ENCODE measurements around the gene TCFL5. TPM values are rescaled to one million over a fixed set of nuclear protein-coding genes. Genes with fewer than 3 reads are reported as not detected.

Gene TCFL5
- total RNA-seq = 1 to 10 TPM; 2.1 to 9.6 (median 7.1) TPM

DNA sequence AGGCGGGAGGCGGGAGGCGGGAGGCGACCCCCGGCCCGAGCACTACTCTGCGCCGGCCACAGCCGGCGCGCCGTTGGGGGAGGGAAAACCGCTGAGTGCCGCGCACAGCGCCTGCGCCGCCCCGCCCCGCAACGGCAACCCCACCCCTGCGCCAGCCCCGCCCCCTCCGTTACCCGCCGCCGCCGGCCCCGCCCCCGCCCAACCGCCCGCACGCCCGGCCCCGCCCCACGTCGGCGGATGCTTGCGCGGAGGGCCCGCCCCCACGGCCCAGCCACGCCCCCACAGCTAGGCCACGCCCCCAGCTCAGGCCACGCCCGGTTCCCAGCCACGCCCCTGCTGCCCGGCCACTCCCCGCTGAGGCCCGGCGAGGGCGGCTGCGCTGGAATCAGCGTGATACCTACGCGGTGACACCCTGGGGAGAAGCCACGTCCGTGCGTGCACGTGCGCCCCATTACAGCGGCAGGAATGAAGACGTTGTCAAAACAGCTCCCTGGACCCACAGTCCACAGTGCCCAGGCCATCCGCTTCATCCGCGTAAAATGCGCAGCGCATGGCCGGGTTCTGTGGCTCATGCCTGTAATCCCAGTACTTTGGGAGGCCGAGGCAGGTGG lies at the start of gene TCFL5:
Gene TCFL5 (minus strand): TSS at position 97 of the 611 bp plus-strand sequence. CDS start 152 bp downstream, outside the sequence.
- peak; percentile 99 to 100 for ATAC-seq (ENCODE audit: low FRiP score in 2 of 2)
- 45% methylated on average over 14 of the region's 70 CpGs; no CpG with 5 or more reads in 1 of the 2 donors for WGBS, 2 donors
- DNase-seq = peak; percentile 94 to 99

DNA sequence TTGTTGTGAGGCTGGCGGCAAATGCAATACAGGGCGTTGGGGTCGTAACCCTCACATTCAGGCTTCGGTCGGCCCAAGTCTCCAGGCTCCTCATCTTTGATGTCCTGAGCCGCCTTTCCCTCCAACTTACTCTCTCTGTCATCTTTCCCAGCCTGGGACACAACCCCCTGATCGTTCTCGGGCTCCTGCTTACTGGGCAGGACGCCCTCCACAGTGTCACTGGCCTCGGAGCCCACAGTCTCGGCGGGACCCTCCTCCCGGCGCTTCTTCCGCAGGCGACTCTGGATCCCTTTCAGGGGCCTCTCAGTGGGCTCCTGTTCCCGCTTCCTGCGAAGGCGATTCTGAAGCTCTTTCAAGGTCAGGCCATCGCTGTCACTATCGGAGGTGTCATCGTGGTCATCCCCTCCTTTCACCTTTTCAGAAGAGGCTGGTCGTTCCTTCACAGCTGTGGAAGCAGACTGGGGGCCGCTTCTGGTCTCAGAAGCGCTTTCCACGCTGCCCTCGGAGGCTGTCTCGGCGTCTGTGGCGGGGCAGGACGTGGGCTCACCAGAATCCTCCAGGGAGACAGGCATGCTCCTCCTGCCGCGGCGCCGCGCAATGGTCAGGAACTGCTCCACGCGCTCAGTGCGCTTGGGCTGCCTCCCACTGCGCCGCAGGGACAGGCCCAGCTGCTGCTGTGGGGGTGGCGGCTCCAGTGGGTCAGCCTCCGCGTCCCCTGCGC lies 49.3 kb upstream of the TCFL5 start:
- Histone ChIP-seq H3K4me3 (no peak overlapping the region), H3K4me1 (peaks cover 20 to 37% (median 26%) of the 10 kb centered on the region in 4 donors), H3K27me3 (no peaks in the 10 kb centered on the region), H3K36me3 (peaks cover 47 to 82% (median 69%) of the 10 kb centered on the region in 4 donors), H3K9me3 (no peaks in the 10 kb centered on the region), H3K27ac (no peak overlapping the region)
- ATAC-seq (ENCODE audit: low FRiP score in 2 of 2) (no peak), DNase-seq (peak in 1 of 2 donors; percentile 13)
- TF ChIP-seq CTCF (IDR thresholded peaks at IDR 0.05) (no peak), POLR2AphosphoS5 (IDR thresholded peaks at IDR 0.05) (no peak), POLR2A (IDR thresholded peaks at IDR 0.05) (no peak), EP300 (IDR thresholded peaks at IDR 0.05) (no peak)
- WGBS, 2 donors = 96 to 97% methylated on average over 39 to 45 of the region's 45 CpGs

More for the DNA sequence above, at the start of gene TCFL5:
- H3K4me3 ChIP-seq = peak within 1 kb of the TSS in 3 of 4 donors; percentile 54 to 69 (median 59)
- H3K27ac ChIP-seq = peak within 1 kb of the TSS in 3 of 4 donors; percentile 40 to 49 (median 40)
- peak; percentile 13 to 51 for TF ChIP-seq POLR2AphosphoS5 (IDR thresholded peaks at IDR 0.05)
- no peak for TF ChIP-seq CTCF (IDR thresholded peaks at IDR 0.05)
- no peak for TF ChIP-seq EP300 (IDR thresholded peaks at IDR 0.05)
- TF ChIP-seq POLR2A (IDR thresholded peaks at IDR 0.05) = no peak
- peaks cover 0 to 5% (median 2%) of the 10 kb centered on the region in 4 donors for H3K36me3 ChIP-seq
- H3K9me3 ChIP-seq = no peaks in the 10 kb centered on the region
- H3K27me3 ChIP-seq = no peaks in the 10 kb centered on the region
- H3K4me1 ChIP-seq = peaks cover 14 to 23% (median 15%) of the 10 kb centered on the region in 4 donors

DNA sequence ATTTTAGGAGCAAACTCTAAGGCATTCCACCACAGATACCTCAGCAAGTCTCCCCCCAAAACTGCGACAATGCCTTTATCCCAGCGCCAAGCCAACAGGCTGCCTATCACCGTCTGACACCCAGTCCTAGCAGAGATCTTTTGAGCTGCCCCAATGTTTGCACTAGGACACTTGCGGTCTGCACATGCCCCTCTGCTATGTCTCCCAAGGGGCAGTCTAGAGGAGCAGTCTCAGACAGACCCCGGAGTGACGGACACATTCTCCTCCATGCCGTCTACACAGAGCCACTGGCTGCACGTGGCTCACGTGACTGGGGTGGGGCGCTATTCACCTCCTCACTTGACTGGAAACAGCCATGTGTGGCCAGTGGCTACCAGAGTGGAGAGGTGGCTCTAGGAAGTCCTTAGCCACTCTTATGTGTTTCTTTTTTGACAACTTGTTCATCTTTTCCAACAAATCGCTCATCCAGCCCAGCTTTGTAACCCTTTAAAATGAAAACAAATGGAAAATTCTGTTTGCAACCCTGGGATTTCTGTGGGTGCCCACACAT lies 48.7 kb upstream of the TCFL5 start:
- Histone ChIP-seq H3K4me3 (no peak overlapping the region), H3K36me3 (peaks cover 53 to 88% (median 75%) of the 10 kb centered on the region in 4 donors), H3K4me1 (peaks cover 14 to 30% (median 20%) of the 10 kb centered on the region in 4 donors), H3K9me3 (no peaks in the 10 kb centered on the region), H3K27me3 (no peaks in the 10 kb centered on the region), H3K27ac (no peak overlapping the region)
- 93 to 94% methylated on average over 11 of the region's 11 CpGs for WGBS, 2 donors
- TF ChIP-seq CTCF (IDR thresholded peaks at IDR 0.05) (no peak), EP300 (IDR thresholded peaks at IDR 0.05) (no peak), POLR2AphosphoS5 (IDR thresholded peaks at IDR 0.05) (no peak), POLR2A (IDR thresholded peaks at IDR 0.05) (no peak)
- ATAC-seq (ENCODE audit: low FRiP score in 2 of 2) = no peak
- DNase-seq = peak in 1 of 2 donors; percentile 15

- peaks cover 4 to 19% (median 11%) of the 10 kb centered on the region in 4 donors for H3K4me1 ChIP-seq
- no peak overlapping the region for H3K27ac ChIP-seq
- TF ChIP-seq CTCF (IDR thresholded peaks at IDR 0.05) (no peak), POLR2A (IDR thresholded peaks at IDR 0.05) (no peak), EP300 (IDR thresholded peaks at IDR 0.05) (no peak), POLR2AphosphoS5 (IDR thresholded peaks at IDR 0.05) (no peak)
- WGBS, 2 donors = 83 to 87% methylated on average over 18 of the region's 18 CpGs
- peaks cover 62 to 99% (median 85%) of the 10 kb centered on the region in 4 donors for H3K36me3 ChIP-seq
- no peak overlapping the region for H3K4me3 ChIP-seq
- no peaks in the 10 kb centered on the region for H3K9me3 ChIP-seq
- H3K27me3 ChIP-seq = no peaks in the 10 kb centered on the region
- no peak for ATAC-seq (ENCODE audit: low FRiP score in 2 of 2)
- peak in 1 of 2 donors; percentile 15 for DNase-seq
Observed at GRCh38 chr20:62908971-62909791, 47.6 kb upstream of the TCFL5 start.
